Measurements from ENCODE around the gene IGIP. TPM values are rescaled to one million over a fixed set of nuclear protein-coding genes. Genes with fewer than 3 reads are reported as not detected.

Gene IGIP
- total and polyA plus RNA-seq, 4 donors = 9.6 to 34.4 (median 12.6) TPM

DNA sequence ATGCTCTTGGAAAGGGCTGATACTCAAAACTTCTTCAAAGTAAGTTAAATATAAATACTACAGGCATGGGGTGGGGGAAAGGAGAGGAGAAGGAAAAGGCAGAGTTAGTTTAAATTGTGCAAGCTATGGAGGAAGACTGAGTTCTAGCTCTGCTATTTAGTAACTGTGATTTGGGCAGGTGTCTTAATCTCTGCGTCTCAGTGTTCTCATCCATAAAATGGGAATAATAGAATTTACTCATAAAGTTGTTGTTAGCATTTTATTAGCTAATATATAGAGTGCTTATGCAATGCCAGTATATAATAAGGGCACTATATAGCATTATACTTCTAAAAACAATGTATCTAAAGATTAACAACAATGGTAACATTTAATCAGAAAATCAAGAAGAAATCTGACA is 24.6 kb upstream of the IGIP start:
- Histone ChIP-seq H3K36me3 (ENCODE audit: control insufficient read depth, insufficient read depth, low read length) (no peaks in the 10 kb centered on the region), H3K4me3 (ENCODE audit: low read depth, low read length) (no peak overlapping the region)
- WGBS (ENCODE audit: insufficient coverage) = no CpG with 5 or more reads among the region's 1 CpG

GRCh38 chr5:140103154-140103553 is 22.6 kb upstream of the IGIP start:
- no peak for DNase-seq (ENCODE audit: low read depth in 4 of 6, low spot score in 6 of 6)
- WGBS (ENCODE audit: insufficient coverage) = 60% methylated on average over 1 of the region's 1 CpG
- no peaks in the 10 kb centered on the region for H3K9me3 ChIP-seq (ENCODE audit: control insufficient read depth, insufficient read depth, low read length)
- H3K4me1 ChIP-seq (ENCODE audit: control insufficient read depth, insufficient read depth, low read length) = peaks cover 9% of the 10 kb centered on the region
- no peak overlapping the region for H3K27ac ChIP-seq (ENCODE audit: low read depth, low read length)
- H3K36me3 ChIP-seq (ENCODE audit: control insufficient read depth, insufficient read depth, low read length) = no peaks in the 10 kb centered on the region
- H3K4me3 ChIP-seq (ENCODE audit: low read depth, low read length) = no peak overlapping the region
- H3K27me3 ChIP-seq (ENCODE audit: control insufficient read depth, insufficient read depth, low read length) = peaks cover 11% of the 10 kb centered on the region

More for the DNA sequence above, 24.6 kb upstream of the IGIP start:
- no peaks in the 10 kb centered on the region for H3K9me3 ChIP-seq (ENCODE audit: control insufficient read depth, insufficient read depth, low read length)
- H3K4me1 ChIP-seq (ENCODE audit: control insufficient read depth, insufficient read depth, low read length) = no peaks in the 10 kb centered on the region
- H3K27me3 ChIP-seq (ENCODE audit: control insufficient read depth, insufficient read depth, low read length) = peaks cover 9% of the 10 kb centered on the region
- DNase-seq (ENCODE audit: low read depth in 4 of 6, low spot score in 6 of 6) = no peak
- H3K27ac ChIP-seq (ENCODE audit: low read depth, low read length) = no peak overlapping the region

GRCh38 chr5:140104100-140104499 is 21.6 kb upstream of the IGIP start:
- Histone ChIP-seq H3K4me1 (ENCODE audit: control insufficient read depth, insufficient read depth, low read length) (peaks cover 18% of the 10 kb centered on the region), H3K4me3 (ENCODE audit: low read depth, low read length) (no peak overlapping the region), H3K36me3 (ENCODE audit: control insufficient read depth, insufficient read depth, low read length) (no peaks in the 10 kb centered on the region), H3K27me3 (ENCODE audit: control insufficient read depth, insufficient read depth, low read length) (peaks cover 21% of the 10 kb centered on the region), H3K9me3 (ENCODE audit: control insufficient read depth, insufficient read depth, low read length) (no peaks in the 10 kb centered on the region), H3K27ac (ENCODE audit: low read depth, low read length) (no peak overlapping the region)
- WGBS (ENCODE audit: insufficient coverage) = no CpG with 5 or more reads among the region's 1 CpG
- DNase-seq (ENCODE audit: low read depth in 4 of 6, low spot score in 6 of 6) = no peak

GRCh38 chr5:140106101-140106500 is 19.6 kb upstream of the IGIP start:
- H3K4me1 ChIP-seq (ENCODE audit: control insufficient read depth, insufficient read depth, low read length) = peaks cover 19% of the 10 kb centered on the region
- H3K4me3 ChIP-seq (ENCODE audit: low read depth, low read length) = no peak overlapping the region
- H3K27ac ChIP-seq (ENCODE audit: low read depth, low read length) = no peak overlapping the region
- peaks cover 30% of the 10 kb centered on the region for H3K27me3 ChIP-seq (ENCODE audit: control insufficient read depth, insufficient read depth, low read length)
- no CpG with 5 or more reads among the region's 5 CpGs for WGBS (ENCODE audit: insufficient coverage)
- H3K9me3 ChIP-seq (ENCODE audit: control insufficient read depth, insufficient read depth, low read length) = no peaks in the 10 kb centered on the region
- DNase-seq (ENCODE audit: low read depth in 4 of 6, low spot score in 6 of 6) = peak in 1 of 6 donors; percentile 15
- no peaks in the 10 kb centered on the region for H3K36me3 ChIP-seq (ENCODE audit: control insufficient read depth, insufficient read depth, low read length)

DNA sequence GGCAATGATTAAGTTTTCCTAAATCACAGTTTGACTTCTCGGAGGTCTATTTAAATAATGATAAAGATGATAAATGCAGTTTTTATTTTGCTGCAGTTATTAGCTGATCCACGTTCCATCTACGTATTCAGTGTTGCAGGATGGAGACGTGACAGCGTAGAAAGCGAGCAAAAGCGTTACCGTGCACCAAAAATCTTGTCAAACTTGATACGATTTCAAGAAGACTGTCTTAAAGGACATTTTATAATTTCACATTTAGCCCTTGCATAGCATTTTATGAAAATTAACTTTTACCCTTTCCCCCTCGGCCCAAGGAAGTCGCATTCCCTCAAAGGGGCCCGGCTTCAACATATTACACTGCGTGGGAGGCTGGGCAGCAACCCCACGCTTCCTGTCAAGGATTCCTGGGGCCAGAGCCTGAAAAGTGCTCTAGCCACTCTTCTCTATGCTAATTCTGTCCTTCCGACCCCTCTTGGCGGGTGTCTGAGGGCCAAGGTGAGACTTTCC is 18.9 kb upstream of the IGIP start:
- no peaks in the 10 kb centered on the region for H3K36me3 ChIP-seq (ENCODE audit: control insufficient read depth, insufficient read depth, low read length)
- peaks cover 19% of the 10 kb centered on the region for H3K4me1 ChIP-seq (ENCODE audit: control insufficient read depth, insufficient read depth, low read length)
- no peak for DNase-seq (ENCODE audit: low read depth in 4 of 6, low spot score in 6 of 6)
- peak overlapping the region; percentile 68 for H3K4me3 ChIP-seq (ENCODE audit: low read depth, low read length)
- 41% methylated on average over 15 of the region's 16 CpGs for WGBS (ENCODE audit: insufficient coverage)
- peak overlapping the region; percentile 92 for H3K27ac ChIP-seq (ENCODE audit: low read depth, low read length)
- no peaks in the 10 kb centered on the region for H3K9me3 ChIP-seq (ENCODE audit: control insufficient read depth, insufficient read depth, low read length)
- peaks cover 38% of the 10 kb centered on the region for H3K27me3 ChIP-seq (ENCODE audit: control insufficient read depth, insufficient read depth, low read length)

- peak overlapping the region; percentile 92 for H3K27ac ChIP-seq (ENCODE audit: low read depth, low read length)
- peak overlapping the region; percentile 68 for H3K4me3 ChIP-seq (ENCODE audit: low read depth, low read length)
- H3K9me3 ChIP-seq (ENCODE audit: control insufficient read depth, insufficient read depth, low read length) = no peaks in the 10 kb centered on the region
- H3K4me1 ChIP-seq (ENCODE audit: control insufficient read depth, insufficient read depth, low read length) = peaks cover 19% of the 10 kb centered on the region
- under 1% methylated on average over 74 of the region's 88 CpGs for WGBS (ENCODE audit: insufficient coverage)
- peak; percentile 77 to 97 (median 88) for DNase-seq (ENCODE audit: low read depth in 4 of 6, low spot score in 6 of 6)
- H3K27me3 ChIP-seq (ENCODE audit: control insufficient read depth, insufficient read depth, low read length) = peaks cover 42% of the 10 kb centered on the region
- no peaks in the 10 kb centered on the region for H3K36me3 ChIP-seq (ENCODE audit: control insufficient read depth, insufficient read depth, low read length)
Observed at GRCh38 chr5:140107312-140108092, 18.2 kb upstream of the IGIP start.

DNA sequence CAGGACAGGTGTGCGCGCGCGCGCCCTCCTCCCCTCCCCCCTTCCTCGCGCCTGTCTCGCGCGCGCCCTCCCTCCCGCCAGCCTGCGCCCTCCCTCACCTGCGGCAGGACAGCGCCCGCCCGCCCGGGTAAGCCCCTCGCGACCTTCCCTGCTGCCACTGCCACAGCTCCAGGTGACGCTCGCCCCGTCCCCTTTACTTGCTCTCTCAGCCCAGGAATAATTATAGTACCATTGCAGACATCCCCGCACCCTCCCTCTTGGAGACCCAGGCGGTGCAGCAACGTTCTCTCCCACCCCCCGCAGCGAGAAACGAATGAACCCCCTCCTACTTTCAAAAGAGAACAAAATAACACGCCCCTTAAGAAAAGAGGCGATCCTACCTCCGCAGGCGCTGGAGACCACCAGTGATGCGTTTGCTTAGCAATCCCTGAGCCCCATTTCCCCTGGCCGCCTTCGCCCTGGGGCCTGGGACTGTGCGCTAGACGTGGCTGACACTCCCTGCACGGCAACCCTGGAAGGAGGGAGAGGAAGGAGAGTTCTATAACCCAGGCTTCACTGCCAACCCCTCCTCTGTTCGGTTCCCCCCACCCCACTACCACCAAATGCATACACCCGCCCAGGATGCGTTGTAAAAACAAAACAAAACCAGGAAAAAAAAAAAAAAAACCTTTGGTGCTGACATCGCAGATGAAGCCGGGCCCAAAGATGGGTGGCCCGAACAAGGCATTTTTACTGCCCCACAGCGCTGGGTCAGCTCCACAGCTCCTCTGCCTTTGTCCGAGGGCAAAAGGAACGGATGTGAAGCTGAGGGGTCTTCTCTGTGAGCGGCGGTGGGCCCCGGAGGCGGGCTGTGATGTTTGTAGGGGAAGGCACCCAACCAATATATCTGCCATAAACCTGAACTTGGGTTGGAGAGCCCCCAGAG is 17.4 kb upstream of the IGIP start:
- H3K4me1 ChIP-seq (ENCODE audit: control insufficient read depth, insufficient read depth, low read length) = peaks cover 27% of the 10 kb centered on the region
- peaks cover 49% of the 10 kb centered on the region for H3K27me3 ChIP-seq (ENCODE audit: control insufficient read depth, insufficient read depth, low read length)
- H3K36me3 ChIP-seq (ENCODE audit: control insufficient read depth, insufficient read depth, low read length) = no peaks in the 10 kb centered on the region
- peak in 1 of 6 donors; percentile 47 for DNase-seq (ENCODE audit: low read depth in 4 of 6, low spot score in 6 of 6)
- H3K9me3 ChIP-seq (ENCODE audit: control insufficient read depth, insufficient read depth, low read length) = no peaks in the 10 kb centered on the region
- H3K4me3 ChIP-seq (ENCODE audit: low read depth, low read length) = peak overlapping the region; percentile 68
- under 1% methylated on average over 41 of the region's 52 CpGs for WGBS (ENCODE audit: insufficient coverage)
- no peak overlapping the region for H3K27ac ChIP-seq (ENCODE audit: low read depth, low read length)

DNA sequence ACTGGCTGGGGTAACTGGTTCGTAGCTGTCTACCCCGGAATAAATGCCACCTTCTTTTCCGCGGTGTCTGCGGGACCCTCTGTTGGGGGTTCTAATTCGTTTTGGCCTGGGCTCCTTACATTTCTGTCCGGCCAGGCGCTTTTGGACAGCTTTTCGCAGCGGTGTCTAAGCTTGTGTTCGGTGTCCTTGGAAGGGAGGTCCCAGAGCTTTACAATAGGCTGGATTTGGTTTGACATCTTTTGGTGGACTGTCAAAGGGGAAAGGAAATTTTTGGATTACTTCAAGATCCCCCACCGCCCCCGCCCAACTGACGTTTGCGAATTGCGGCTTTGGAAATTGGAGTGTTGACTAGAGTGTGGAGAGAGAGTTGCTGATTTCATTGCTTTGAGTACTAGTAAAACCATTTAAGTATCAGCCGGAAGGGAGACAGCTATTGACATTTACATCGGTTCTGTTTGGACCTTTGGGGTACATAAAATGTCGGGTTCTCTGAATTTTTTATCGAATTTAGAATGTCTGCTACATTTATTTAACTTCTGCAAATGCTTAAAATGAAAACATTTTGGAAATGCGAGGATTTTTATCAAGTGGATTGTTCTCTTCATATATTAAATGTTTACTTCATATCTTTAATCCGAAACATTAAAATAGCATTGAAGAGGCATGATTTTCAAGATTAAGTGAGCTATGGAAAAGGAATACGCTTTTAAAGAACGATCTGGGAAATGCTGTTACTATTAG is 16.5 kb upstream of the IGIP start:
- peaks cover 30% of the 10 kb centered on the region for H3K4me1 ChIP-seq (ENCODE audit: control insufficient read depth, insufficient read depth, low read length)
- WGBS (ENCODE audit: insufficient coverage) = 24% methylated on average over 14 of the region's 24 CpGs
- H3K27me3 ChIP-seq (ENCODE audit: control insufficient read depth, insufficient read depth, low read length) = peaks cover 47% of the 10 kb centered on the region
- no peak overlapping the region for H3K27ac ChIP-seq (ENCODE audit: low read depth, low read length)
- no peaks in the 10 kb centered on the region for H3K9me3 ChIP-seq (ENCODE audit: control insufficient read depth, insufficient read depth, low read length)
- DNase-seq (ENCODE audit: low read depth in 4 of 6, low spot score in 6 of 6) = peak in 2 of 6 donors; percentile 60 to 71
- H3K4me3 ChIP-seq (ENCODE audit: low read depth, low read length) = peak overlapping the region; percentile 68
- H3K36me3 ChIP-seq (ENCODE audit: control insufficient read depth, insufficient read depth, low read length) = no peaks in the 10 kb centered on the region

Data from spinal cord (tissue), 10 donors.